GM19023 (cell line): ENCODE measurements around the gene NPTX1.
"Not testable (repeated sequence)": the region's sequence is repeated elsewhere in the genome, so short reads cannot be mapped to it uniquely, and the experiment has no call there.

Experiments used
- ATAC-seq: cut with Tn5 transposase; IDR thresholded peaks from one replicate; pipeline ENCODE4 v1.9.1; 2021; ENCODE audit warnings: mild to moderate bottlenecking, moderate library complexity; ENCODE audit not compliant: unreplicated experiment

Gene NPTX1, protein sequence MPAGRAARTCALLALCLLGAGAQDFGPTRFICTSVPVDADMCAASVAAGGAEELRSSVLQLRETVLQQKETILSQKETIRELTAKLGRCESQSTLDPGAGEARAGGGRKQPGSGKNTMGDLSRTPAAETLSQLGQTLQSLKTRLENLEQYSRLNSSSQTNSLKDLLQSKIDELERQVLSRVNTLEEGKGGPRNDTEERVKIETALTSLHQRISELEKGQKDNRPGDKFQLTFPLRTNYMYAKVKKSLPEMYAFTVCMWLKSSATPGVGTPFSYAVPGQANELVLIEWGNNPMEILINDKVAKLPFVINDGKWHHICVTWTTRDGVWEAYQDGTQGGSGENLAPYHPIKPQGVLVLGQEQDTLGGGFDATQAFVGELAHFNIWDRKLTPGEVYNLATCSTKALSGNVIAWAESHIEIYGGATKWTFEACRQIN

DNA sequence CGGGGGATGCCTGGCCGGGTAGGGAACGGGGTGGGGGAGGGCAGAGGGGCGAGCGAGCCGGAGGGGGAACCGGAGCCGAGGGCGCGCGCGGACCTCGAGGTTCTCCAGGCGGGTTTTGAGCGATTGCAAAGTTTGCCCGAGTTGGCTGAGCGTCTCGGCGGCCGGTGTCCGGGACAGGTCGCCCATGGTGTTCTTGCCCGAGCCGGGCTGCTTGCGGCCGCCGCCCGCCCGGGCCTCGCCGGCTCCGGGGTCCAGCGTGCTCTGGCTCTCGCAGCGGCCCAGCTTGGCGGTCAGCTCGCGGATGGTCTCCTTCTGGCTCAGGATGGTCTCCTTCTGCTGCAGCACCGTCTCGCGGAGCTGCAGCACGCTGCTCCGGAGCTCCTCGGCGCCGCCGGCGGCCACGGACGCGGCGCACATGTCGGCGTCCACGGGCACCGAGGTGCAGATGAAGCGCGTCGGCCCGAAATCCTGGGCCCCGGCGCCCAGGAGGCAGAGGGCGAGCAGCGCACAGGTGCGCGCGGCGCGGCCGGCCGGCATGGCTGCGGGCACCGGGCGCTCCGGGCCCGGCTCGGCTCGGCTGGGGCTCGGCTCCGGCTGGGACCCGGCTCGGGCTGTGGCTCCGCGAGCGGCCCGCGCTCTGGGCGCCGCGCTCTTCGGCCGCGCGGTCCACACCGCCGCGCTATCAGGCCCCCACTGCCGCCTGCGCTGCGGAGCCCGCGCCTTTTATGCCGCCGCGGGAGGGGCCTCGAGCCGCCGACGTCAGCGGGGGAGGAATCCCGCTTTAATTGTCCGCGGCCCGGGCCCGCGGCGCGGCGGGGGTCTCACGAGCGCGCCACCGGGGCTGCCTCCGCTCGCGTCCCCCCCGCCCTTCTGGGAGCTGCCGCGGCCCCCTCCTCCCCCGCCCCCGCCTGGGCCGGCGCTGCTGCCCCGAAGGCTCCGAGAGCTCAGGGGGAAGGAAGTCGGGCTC, at the start of gene NPTX1:
TSS of gene NPTX1 (minus strand) at position 698 of the 967 bp plus-strand sequence. CDS start at position 537, 161 bp downstream.
- ATAC-seq, result no peak

DNA sequence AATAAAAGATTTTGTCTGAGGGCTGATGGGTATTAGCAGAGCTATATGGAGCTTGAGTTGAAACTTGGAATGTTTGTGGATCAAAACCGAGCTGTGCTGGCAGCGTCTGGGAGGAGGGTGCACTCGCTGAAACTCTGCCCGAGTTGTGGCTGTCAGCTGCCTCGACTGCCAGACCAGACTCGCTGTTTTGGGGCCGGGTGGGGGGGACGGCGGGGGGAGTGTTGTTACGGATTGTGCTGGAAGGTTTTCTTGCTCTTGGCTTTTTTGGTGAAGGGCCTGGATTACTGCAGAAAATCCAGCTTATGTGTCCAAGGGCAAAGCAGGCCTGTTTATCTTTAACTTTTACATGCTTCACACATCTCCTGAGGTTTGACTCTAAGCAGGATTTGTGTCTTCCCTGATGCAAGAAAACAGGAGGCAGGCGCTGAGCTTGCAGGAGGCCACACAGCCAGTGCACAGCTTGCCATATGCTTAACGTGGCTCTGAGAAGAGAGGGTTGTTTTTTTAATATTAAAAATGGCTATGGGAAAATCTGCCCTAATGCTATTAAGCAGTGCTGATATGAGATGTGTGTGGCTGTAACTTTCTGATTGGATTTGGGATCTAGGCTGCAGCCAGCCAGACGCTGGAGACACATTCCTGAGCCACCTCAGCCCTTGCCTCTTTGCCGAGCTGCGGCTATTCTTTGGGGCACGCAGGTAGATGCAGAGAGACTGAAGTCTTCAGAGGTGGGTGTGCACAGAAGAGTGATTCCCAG, 47.7 kb upstream of the NPTX1 start:
- no peak for ATAC-seq

DNA sequence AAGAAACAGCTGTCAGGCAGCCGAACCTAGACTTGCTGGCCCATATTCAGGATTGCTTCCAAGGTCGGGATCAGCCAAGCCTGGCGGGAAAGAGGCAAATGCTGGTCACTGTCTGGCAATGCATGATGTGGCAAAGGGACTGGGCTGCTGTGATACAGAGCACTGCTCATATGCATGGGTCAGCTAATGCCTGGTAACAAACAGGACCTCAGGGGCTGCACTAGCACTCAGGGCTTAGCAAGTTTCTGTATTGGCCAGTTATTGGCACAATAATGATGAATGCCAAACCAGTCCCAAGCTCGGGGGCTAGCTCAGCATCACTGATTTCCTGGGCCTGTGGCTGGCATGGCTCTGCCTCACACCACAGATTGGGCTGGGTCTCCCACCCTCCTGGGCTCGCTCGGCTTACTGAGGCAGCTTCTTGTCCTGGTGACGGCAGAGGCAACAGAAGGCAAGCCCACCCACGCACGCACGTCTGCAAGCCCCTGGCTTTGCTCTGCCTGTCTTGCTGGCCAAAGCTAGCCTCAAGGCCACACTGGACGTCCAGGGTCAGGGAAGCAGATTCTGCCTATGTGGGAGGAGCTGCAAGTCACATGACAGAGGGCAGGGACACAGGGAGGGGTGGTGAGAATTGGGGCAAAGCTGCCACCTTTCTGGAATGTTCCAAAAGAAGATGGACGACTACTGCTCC, 46.8 kb upstream of the NPTX1 start:
- no peak for ATAC-seq

DNA sequence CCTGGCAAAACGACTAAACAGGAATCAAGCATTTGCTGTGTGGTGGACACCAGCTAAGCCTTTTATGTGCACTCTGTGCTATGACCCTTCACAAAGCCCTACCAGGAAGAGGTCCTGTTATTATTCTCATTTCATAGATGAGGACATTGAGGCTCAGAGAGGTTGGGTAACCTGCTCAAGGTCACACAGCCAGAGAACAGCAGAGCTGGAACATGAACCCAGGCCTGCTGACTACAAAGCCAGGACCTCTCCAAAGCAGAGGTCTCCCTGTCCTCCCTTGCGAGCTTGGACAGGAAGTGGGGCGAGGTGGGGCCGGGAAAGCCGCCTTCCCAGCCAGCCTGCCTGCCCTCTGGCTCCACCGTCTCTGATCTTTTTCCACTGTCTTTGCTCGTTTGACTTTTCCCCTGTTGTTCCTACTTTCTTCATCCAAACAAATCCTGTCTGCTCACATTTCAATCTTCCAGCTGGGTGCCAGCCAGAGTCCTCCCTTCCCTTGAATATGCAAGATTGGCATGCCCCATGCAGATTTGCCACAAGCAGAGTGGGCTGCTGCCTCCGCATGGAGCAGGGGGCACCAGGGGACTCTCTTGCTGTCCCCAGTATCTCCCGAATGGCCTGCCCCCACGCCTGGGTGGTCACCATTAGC, 44.5 kb upstream of the NPTX1 start:
- ATAC-seq, result no peak

DNA sequence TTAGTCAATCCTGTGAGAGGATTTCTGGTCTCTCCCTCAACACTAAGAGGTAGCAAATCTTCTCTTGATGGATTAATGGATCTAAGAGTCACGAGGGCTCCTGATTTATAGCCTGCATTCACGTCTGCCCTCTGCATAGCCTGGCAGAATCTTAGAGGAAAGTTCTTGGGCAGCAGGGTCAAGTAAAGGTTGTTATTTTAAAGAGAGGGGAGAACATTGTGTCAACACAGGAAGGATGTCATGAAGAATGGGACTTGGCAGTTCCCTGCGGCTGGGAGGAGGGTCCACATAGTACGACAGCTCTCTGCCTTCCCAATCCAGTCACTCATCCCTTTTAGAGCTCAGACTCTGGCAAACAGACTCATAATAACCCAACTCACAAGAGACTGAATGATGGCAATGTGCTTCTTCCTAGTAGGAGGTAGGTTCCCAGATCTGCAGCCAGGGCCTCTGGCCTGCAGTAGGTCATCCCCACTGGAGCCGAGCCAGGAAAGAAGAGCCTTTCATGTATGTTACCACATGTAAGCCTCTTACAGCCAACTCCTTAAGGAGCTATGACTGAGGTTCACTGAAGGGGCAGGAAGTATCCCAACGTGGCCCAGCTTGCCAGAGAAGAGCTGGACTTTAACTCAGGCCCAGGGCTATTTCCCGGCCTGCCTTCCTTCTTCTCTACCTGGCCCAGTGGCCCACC, 42.8 kb upstream of the NPTX1 start:
- no peak for ATAC-seq

DNA sequence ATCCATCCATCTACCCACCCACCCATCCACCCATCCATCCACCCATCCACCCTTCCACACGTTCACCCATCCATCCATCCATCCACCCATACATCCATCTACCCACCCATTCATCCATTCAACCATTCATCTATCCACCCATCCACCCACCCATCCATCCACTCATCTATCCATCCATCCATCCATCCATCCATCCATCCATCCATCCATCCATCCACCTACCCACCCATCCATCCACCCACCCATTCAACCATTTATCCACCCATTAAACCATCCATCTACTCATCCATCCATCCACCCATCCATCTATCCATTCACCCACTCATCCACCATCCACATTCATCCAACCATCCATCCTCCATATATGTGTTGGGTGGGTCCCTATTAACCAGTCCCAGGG, 42.0 kb upstream of the NPTX1 start:
- no peak for ATAC-seq

DNA sequence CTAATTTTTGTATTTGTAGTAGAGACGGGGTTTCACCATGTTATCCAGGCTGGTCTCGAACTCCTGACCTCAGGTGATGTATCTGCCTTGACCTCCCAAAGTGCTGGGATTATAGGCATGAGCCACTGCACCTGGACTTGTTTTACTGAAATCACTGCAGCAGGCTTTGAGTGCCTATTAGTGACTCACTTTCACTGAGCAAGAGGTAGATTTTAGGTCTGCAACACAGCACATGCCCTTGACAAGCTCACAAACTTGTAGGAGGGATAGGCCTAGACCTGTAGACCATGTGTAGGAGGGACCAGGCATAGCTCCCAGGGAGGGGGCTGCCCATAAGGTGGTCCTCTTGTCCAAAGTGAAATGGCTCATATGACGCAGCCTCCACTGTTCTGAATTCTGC, 41.2 kb upstream of the NPTX1 start:
- no peak for ATAC-seq

DNA sequence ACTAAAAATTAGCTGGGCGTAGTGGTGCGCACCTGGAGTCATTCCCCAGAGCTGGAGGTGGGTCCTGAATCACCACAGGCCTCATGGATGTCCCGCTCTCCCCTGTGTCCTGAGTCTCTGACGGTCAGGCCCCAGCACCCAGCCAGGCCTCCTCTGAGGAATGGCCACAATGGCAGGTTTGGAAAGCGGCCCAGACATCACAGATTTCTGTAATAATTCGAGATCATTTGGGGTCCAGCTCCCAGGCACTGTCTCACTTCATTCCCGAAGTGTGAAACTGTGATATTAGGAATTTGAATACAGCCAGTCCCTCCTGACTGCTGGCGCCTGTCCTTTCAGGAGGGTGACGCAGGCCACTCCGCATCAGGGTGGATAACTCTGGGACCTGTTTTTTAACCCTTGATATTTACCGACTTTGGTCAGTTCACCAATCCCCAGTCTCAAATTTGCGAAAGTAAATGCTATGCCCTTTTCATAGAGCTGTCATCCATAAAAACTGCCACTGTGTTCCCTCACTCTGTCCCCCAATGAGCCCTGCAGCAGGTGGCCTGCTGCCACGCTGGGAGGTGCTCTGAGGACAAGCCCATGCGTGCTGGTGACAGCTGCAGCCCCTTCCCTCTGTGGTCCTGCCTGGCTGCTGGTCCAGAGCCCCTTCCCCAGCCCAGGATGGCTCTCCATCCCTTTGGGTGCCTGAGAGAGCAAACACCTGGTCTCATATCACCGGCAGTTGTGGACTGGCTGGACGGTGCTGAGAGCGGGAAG, 39.9 kb upstream of the NPTX1 start:
- no peak for ATAC-seq

DNA sequence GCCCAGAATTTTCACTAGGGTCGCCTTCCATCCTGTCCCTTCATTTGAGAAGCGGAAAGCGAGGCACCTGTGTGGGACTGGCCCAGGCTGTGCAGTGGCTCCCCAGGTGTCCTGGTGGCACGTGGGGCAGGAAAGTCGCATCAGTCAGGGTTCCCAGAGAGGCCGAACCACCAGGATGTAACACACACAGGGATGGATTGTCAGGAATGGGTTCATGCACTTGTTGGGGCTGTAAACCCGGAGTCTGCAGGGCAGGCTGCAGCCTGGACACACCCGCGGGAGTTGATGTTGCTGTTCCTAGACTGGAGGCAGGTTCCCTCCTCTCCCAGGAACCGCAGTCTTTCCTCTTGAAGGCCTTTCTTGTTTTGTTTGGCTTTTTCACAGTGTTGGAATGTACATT, 37.5 kb upstream of the NPTX1 start:
- ATAC-seq, result no peak

DNA sequence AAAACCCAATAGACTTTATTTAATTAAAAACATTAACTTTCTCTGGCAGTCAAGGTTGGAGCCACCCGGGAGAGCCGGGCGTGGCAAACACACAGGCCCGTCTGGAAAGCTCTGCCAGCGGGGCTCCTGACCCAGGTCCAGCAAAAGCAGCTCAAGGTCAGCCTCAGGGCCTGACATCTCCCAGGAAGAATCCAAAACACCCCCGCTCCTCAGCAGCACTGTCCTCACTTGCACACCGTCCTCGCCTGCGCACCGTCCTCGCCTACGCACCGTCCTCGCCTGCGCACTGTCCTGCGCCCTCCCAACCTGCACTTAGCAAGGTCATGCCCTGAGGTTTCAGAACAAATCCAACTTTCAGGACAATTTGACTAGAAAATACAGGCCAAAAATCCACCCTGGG, 36.8 kb upstream of the NPTX1 start:
- ATAC-seq, result no peak

DNA sequence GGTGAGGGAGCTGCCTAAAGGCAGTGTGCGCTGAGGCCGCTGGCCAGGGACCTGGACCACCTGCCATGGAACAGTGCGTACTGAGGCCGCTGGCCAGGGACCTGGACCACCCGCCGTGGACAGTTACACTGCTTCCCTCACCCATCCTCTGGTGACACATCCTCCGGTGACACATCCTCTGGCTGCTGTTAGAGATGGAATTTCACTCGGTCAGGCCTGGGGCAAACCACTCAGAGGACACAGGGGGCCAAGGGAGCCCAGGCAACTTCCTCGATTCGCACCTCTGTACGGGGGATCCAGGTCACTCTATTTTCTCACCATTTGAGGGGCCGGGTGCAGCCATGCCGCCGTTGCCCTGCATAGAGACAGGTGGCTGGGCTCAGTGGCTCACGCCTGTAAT, 35.8 kb upstream of the NPTX1 start:
- ATAC-seq, result no peak

DNA sequence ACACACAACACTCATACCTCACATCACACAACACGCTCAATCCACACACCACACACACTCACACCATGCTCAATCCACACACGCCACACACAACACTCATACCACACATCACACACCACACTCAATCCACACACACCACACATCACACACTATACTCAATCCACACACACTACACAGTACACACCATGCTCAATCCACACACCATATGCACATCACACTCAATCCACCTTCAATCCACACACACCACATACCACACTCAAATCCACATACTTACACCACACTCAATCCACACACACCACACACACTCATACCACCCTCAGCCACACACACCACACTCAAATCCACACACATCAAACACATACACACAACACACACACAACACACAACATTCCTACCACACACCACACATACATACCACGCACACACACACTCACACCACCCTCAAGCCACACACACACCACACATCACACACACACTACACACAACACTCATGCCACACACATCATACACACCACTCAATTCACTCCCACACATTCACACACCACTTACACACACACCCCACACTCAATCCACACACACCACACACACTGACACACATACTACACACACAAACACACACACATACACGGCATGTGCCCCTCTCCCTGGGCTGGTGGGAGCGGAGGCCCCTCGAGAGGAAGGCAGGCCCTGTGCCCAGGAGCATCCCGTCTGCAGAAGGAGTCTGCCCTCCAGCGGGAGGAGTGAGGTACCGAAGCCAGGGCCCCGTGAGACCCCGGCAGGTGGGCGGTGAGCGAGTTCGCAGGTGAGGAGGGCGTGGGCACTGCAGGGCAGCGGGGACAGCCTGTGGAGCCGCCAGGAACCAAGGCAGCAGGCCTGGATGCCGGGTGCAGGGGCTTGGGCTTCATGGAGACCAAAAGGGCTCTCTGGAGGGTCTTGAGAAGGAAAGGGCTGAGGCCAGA, 35.1 kb upstream of the NPTX1 start:
- ATAC-seq, result no peak

DNA sequence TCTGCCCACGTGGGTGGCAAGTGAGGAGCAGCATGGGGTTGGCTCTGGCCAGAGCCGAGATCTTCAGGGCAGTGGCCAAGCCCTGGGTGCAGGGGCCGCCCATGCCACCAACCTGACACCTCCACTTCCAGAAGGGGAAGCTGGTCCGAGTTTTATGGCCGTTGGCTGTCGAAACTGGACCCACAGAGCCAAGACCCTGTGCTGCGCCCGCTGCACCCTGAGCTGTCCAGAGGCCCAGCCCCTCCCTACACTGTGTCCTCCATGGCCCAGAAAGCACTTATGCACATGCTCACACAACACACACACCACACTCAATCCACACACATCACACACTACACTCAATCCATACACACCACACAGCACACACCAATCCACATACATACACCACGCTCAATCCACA, 34.4 kb upstream of the NPTX1 start:
- ATAC-seq, result no peak

DNA sequence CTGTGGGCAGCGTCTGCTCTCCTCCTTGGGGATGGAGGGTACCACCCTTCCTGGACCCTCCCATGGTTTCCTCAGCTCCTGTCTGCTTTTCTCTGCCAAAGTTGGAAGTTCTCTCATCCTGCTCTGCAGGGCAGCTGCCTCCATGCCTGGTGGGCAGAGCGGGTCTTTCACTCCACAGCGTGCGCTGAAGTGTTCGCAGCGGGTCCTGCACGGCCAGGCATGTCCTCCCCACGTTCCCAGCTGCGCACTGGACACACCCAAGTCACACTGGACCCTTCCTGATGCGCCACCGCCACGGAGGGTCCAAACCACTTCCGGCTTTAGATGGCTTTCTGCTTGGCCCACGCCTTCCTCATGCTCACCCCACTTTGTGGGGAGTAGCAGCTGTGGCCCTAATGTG, 33.7 kb upstream of the NPTX1 start:
- ATAC-seq, result no peak

DNA sequence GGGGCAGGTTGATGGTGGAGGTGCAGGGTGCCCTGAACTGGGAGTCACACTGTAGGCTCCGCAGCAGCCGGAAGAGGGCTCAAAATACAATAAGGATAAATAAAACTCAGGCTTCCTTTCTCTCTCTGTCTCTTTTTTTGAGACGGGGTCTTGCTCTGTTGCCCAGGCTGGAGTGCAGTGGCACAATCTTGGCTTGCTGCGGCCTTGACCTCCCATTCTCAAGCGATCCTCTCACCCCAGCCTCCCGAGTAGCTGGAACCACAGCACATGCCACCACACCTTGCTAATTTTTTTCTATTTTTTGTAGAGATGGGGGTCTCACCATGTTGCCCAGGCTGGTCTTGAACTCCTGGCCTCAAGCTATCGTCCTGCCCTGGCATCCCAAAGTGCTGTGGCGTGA, 32.9 kb upstream of the NPTX1 start:
- no peak for ATAC-seq

DNA sequence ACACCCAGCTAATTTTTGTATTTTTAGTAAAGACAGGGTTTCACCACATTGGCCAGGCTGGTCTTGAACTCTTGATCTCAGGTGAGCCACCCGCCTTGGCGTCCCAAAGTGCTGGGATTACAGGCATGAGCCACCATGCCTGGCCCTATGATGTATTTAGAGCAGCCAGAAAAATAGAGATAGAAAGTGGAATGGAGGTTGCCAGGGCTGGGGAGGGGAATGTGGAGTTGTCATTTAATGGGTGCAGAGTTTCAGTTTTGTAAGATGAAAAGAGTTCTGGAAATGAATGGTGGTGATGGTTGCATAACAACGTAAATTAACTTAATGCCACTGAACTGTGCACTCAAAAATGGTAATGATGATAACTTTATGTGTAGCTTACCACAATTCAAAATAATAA, 31.6 kb upstream of the NPTX1 start:
- ATAC-seq, result no peak

DNA sequence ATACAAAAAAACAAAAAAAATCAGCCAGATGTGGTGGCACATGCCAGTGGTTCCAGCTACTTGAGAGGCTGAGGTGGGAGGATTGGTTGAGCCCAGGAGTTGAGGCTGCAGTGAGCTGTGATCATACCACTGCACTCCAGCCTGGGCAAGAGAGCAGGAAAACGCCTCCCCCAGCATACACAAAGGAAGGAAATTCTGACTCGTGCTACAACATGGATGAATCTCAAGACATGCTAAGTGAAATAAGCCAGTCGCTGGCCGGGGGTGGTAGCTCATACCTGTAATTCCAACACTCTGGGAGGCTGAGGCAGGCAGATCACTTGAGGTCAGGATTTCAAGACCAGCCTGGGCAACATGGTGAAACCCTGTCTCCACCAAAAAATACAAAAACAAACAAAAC, 30.8 kb upstream of the NPTX1 start:
- ATAC-seq, result not testable (repeated sequence)
